NCI-H510A (cell line): ENCODE data around the gene MED16.

Experiments
- DNase-seq: peaks from one replicate; lab custom pipeline; 2025; lab: John Stamatoyannopoulos, UW

Gene MED16

DNA sequence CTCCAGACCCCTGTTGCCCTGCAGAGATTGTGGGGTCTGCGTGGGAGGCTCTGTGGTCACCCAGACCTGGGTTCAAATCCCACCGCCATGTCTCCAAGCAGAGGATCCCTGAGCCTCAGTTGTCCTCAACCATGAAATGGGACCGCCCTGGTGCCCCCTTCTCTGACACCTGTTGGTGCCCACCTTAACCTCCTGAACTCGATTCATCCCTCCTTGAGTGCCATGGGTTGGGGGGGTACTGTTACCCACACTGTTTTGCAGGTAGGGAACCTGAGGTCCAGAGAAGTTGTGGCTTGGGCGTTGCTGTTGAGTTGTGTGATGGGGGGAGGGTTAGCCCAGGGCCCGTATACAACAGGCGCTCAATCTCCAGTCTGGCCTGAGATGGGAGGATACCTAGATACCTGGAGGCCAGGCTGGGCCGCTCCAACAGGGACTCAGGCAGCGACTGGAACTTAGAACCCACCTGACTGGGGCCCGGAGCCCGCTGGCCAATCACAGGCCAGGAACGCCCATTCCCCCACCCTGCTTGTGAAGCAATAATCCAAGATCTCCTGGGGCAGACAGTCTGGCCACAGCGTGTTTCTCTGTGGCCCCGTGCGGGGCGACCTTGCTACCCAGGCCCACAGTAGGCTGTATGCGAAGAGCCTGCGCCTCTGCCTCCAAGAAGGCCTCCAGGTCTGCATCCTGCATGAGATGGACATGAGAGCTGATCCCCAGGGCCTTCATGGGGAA, 35.6 kb upstream of the MED16 start:
- DNase-seq: no peak

DNA sequence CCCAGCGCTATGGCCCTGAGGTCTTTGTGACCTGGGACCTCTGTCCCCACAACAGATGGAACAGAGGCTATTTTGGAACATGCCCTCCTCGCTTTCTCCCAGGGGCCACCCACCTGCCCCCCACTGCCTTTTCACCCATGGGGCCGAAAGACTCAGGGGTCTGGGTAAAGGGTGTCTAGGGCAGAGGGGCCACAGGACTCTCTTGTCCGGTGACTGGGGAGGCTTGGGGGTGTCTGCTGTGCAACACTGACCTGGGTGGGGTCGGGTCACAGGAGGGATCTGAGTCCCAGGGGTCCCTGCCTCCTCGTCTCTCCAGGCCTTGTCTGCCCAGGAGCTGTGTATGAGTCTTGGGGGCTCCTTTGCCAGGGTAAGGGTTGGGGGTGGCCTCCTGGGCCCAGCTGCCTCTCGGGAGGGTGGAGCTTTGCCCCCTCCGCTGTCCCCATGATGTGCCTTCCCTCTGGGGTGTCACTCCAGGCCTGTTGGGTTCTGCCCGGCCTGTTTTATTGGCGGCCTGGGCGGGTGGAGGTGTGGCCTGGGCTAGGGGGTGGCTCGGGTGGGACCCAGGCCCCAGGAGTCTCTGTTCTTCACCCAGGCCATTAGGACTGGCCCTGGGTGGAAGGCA, 34.9 kb upstream of the MED16 start:
- no peak for DNase-seq

DNA sequence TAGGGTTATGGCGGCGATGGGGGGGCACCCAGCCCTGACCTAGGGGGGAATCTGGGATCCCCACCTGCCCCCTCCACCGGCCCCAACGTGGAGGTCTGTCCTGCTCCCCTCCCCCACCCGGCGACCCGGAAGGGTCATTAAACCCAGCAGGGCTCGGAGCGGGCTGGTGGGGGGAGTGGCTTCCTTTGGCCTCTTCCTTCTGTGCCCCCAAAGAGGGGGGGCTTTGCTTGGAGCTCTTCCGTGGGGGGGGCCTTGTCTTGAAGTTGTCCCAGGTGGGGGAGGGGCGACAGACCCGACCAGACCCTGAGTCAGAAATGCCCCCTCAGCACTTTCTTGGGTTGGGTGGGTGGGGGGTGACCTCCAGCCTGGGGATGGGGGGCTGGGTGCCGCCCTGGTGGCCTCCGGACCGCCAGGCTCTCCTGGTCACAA, 34.4 kb upstream of the MED16 start:
- DNase-seq: no peak

DNA sequence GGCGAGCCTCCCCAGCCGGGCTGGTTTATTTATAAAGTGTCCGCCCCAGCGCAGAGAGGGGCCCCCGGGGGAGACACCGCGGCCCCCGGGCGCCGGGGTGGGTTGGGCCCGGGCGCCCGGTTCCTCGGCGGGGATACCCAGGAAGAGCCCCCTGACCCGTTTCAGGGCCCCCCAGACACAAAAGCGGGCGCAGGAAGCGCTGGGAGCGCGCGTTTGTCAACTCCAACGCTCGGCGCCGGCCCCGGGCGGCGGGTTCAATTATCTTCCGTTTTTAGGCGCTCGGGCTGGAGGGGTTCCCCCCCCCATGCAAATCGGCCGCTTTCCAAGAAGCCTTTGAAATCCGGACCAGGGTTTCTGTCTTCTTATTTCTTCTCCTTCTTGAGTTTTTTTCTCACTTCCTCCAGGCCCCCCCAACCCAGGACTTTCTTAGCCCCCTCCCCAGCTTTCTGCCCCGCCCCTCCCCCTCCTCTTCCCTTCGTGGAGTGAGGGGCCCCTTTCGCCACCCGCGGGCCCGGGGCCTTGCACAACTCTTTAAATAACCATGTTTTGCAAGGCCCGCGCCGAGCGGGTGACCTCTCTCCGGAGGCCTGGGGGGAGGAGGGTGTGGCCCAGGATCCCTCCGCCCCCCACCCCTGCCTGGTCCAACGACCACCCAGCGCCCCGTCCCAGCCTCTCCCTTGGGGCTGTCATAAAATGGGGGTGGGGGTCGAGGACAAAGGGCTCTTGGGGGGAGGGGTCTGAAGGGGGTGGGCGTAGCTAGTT, 33.8 kb upstream of the MED16 start:
- no peak for DNase-seq

DNA sequence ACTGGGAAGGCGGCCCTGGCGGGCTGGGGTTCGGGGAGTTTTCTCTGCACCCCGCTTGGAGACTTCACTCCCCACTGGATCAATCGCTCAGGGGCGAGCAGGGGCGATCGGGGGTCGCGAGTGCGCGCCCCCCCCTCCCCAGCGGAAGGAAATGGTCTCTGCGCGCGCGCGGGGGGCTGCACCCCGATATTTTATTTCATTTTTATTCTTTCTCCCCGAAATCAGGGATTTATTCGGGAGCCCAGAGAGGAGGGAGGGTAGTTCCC, 33.3 kb upstream of the MED16 start:
- no peak for DNase-seq

DNA sequence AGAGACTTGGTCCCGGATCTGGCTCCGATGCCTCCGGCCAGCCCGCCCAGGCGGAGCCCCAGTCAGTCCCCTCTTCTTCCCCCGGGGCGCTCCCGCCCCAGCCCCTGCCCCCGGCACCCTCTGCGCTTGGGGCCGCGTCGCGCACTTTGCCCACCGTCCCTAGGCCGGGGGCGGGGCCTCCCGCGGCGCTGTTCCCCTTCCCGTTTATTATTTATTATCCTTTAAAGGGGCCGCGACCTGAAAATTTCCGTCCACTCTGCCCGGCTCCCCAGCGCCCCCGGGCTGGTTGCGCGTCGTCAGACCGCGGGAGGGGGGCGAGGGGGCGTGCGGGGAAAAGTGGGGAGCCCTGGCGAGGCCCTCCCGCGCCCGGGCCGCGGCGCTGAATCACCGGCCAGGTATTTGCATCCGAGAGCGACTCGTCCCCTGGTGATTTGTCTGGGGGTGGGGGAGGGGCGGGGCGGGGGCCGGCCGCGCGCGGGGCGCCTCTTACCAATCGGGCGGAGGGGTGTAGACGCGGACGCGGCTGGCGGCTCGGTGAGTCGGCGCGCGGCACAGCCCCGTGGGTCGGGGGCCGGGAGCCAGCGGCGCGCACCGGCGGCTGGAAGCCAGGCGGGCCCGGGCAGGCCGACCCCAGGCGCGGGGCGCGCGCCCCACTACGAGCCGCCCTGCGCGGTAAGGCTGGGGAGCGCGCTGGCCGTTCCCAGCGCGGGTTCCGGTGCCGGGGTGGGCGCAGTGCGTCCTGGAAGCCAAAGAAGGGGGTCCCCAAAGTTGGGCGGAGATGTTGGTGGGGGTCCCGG, 32.7 kb upstream of the MED16 start, which contains the start of gene ARID3A:
ARID3A (plus strand) TSS at position 510 of the 797 bp plus-strand sequence. CDS start 3,494 bp downstream, outside the sequence.
- no peak for DNase-seq

DNA sequence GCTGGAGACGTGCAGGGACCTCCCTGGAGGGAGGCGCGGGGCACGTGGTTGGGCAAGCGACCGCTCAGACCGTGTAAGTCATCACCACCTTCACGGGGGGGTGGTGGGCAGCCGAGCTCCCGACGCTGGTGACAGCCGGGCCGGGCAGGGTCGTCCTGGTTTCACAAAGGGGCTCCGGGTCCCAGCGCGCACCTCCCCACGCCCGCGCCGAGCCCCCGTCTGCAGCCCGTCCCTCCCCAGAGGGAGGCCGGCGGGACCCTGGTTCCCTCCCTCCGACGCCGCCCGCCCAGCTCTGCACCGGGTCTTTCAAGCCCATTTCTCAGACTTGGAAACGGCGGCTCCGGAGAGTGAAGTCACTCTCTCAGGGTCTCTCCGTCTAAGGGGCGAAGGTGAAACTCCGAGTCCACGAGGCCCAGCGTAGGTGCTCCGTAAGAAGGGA, 32.1 kb upstream of the MED16 start:
- DNase-seq: no peak

DNA sequence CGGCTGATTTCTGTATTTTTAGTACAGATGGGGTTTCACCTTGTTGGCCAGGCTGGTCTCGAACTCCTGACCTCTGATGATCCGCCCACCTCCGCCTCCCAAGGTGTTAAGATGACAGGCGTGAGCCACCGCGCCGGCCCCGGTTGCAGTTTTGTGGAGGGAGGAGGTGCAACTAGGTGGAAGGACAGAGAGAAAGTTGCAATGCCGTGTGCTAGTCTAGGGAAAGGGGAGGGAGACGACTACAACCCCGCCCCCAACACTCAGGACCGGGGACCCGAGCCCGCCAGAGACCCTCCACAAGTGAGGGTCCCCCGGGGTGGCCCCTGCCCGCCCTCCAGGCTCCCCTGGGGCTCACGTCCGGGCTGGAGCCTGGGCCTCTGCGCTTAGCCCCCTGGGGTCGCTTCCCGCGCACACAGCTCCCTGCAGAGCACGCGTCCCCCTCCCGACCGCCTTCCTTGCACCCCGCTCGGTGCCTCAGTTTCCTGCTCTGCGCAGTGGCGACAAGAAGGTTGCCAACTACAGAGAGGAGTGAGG, 31.6 kb upstream of the MED16 start:
- DNase-seq: no peak

DNA sequence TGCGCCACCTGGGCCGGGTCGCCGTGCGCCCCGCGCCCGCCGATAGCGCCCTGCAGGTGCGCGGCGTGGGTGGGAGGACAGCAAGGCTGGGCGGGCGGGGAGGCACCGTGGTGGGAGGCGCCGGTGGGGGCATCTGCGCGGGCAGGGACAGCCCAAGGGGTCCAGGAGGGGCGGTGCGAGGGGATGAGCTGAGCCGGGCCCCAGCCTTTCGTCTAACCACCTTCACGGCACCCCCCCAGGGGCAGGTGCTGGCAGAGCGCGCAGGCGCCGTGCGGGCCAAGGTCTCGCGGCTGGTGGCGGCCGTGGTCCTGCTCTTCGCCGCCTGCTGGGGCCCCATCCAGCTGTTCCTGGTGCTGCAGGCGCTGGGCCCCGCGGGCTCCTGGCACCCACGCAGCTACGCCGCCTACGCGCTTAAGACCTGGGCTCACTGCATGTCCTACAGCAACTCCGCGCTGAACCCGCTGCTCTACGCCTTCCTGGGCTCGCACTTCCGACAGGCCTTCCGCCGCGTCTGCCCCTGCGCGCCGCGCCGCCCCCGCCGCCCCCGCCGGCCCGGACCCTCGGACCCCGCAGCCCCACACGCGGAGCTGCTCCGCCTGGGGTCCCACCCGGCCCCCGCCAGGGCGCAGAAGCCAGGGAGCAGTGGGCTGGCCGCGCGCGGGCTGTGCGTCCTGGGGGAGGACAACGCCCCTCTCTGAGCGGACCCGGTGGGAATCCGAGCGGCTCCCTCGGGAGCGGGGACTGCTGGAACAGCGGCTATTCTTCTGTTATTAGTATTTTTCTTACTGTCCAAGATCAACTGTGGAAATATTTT, 27.3 kb upstream of the MED16 start:
- DNase-seq: no peak

DNA sequence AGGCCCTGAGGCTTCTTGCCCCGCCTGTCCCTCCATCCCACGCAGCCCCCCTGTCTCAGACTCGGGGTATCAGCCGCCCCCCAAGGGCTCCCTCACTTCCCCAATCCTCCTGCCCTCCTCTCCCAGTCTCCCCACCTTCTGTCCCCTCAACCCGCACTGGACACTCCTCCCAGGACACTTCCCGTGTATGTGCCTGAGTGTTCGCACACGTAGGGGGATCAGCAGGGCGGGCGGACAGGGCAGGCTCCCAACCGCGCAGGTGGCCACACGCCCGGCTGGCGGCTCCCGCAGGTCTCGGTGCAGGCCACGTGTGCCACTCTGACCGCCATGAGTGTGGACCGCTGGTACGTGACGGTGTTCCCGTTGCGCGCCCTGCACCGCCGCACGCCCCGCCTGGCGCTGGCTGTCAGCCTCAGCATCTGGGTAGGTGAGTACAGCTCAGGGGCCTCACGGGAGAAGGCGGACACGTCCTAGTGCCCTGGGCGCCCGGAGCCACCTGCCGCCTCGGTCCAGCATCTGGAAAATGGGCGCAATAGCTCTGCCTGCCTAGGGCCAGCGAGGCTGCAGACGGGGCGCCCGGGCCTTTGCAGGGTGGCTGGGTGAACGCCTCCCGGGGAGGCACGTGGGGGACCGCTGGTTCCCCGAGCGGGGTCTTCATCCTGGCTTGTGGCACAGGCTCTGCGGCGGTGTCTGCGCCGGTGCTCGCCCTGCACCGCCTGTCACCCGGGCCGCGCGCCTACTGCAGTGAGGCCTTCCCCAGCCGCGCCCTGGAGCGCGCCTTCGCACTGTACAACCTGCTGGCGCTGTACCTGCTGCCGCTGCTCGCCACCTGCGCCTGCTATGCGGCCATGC, 26.4 kb upstream of the MED16 start:
- DNase-seq: no peak

DNA sequence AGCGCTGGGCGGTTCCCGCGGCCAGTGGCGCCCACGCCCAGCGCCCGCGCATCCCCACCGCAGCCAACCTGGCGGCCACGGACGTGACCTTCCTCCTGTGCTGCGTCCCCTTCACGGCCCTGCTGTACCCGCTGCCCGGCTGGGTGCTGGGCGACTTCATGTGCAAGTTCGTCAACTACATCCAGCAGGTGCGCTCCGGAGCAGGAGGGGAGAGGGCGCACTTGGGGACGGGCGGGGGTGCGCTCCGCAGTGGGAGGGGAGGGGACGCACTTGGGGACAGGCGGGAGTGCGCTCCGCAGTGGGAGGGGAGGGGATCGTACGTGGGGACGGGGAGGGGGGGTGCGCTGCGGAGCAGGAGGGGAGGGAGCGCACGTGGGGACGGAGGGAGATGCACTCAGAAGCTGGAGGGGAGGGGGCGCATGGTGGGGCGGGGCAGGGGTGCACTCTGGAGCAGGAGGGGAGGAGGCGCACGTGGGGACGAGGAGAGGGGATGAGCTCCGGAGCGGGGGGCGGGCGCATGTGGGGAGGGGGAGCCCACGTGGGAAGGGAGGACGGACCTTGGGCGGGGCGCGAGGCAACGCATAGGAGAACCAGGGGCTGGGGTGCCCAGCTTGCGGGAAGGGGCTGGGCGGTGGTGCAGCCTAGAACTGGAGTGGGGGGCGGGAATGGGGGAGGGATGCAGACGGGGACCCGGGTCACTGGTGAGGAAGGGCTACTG, 25.7 kb upstream of the MED16 start:
- DNase-seq: no peak

DNA sequence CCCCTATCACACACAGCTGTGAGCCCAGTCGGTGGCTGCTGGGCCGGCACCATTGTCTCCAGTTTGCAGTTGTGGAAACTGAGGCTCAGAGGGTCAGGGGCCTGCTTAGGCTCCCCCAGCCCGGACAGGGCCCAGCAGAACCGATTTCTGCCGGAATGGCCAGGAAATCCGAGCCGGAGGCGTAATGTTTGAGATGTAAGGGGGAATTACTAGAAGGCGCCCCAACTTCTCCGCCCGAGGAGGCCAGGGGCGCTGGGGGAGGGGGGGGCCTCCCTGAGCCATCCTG, 25.1 kb upstream of the MED16 start:
- DNase-seq: no peak

DNA sequence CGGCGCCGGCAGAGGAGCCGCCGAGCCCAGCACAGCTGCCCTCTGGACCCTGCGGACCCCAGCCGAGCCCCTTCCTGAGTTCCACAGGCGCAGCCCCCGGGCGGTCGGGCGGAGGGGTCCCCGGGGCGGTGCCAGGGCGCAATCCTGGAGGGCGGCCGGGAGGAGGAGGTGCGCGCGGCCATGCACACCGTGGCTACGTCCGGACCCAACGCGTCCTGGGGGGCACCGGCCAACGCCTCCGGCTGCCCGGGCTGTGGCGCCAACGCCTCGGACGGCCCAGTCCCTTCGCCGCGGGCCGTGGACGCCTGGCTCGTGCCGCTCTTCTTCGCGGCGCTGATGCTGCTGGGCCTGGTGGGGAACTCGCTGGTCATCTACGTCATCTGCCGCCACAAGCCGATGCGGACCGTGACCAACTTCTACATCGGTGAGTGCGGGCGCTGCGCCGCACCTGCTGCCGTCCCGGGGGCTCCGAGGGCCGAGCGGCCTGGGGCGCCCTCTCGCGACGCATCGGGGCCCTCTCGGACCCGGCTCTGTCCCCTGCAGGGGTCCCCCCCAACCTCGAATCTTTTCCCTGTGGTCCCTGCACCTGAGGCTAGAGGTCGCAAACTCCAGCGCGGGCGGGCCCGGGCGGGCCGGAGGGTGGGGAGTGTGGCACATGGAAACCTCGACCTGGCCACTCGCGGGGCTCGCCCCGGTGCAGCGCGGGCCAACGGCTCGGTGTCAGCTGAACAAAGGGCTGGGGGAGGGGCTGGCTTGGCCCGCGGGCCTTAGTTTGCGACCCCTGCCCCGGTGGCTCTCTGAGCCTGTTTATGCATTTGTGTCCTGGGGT, 24.6 kb upstream of the MED16 start, which contains the start of gene KISS1R:
KISS1R (plus strand) TSS at position 11 of the 829 bp plus-strand sequence; CDS start at position 181, 170 bp downstream.
- DNase-seq: no peak

DNA sequence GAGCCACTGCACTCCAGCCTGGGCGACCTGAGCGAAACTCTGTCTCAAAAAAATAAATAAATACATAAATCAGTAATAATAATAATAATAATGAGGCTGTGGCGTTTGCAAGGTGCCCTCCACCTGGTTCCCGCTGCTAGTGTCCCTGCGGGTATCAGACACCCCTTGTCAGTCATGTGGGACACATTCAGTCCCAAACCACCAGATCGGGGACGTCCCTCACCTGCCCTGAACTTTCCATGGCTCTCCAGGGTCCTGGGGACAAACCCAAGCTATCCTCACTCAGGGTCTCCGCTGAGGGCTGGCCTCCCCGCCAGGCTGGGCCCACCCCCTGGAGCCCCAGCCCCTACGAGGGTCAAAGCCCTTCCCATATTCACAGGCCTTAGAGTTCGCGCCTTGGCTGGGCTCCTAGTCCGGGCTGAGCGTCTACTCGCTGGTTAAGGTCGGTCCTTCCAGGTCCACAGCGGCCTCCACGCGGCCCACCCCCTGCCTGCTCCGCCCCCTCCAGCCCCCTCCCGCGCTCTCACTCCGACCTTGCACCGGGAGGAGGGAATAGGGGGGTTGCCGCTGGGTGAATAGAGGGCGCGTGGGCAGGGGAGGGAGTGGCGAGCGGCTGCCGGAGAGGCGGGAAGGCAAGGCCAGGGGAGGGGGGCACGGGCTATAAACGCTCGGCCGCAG, 23.8 kb upstream of the MED16 start:
- no peak for DNase-seq

DNA sequence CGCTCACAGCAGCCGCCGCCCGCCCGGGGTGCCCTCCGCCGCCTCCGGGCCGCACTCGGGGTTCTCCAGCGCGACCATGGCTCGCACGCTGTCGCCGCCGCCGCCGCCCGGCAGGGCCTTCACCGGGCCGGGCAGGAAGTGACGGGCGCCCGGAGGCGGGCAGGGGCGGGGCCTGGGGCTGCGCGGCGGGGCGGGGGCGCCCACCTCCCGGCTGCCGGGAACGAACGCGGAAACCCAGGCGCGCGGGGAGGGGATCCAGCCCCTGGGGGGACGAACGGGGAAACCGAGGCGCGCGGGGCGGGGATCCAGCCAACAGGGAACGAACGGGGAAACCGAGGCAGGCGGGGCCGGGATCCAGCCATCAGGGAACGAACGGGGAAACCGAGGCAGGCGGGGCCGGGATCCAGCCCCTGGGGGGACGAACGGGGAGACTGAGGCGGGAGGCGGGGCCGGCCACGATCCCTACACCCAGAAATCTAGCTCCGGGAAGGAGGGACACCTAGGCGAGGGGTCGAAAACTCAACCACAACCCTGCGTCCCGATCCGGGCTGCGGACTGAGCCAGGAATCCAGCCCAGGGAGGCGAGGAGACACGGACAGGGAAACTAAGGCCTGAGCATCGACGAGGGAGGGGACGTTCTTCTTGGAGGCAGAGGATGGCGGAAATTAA, 20.2 kb upstream of the MED16 start, which contains the start of gene R3HDM4:
R3HDM4 (minus strand) TSS at position 140 of the 669 bp plus-strand sequence; CDS start at position 78, 62 bp downstream.
- DNase-seq: no peak

DNA sequence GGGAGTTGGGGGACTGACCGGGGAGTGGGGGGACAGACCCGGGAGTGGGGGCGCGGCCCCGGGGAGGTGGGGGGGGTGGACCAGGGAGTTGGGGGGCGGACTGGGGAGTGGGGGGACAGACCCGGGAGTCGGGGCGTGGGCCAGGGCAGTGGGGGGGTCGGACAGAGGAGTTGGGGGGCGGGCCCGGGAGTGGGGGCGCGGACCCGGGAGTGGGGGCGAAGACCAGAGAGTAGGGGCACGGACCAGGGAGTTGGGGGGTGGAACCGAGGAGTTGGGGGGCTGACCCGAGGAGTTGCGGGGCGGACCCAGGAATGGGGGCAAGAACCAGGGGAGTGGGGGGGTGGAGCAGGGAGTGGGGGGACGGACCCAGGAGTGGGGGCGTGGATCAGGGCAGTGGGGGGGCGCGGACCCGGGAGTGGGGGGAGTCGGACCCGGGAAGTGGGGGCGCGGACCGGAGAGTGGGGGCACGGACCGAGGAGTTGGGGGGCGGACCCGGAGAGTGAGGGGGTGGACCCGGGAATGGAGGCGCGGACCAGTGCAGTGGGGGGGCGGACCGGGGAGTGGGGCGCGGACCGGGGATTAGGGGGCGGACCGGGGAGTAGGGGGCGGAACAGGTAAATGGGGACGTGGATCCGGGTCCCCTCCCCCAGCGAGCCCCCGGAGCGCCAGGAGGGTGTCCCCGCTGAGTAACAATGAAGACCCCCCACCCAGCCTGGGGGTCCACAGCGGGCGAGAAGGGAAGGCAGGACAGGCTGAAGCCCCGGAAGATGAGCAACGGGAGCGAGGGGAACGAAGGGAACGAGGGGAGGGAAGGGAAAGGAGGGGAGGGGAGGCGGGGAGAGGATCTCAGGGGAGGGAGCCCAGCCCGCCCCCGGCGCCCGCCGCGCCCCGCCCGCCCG, 19.4 kb upstream of the MED16 start:
- no peak for DNase-seq
